ENCODE data around the gene LCP1.

LCP1 gene

GRCh38 chr13:46210362-46211083 lies 28.5 kb upstream of the LCP1 start:
- H3K4me1 ChIP-seq (ENCODE audit: control insufficient read depth, low read length), result peaks cover 15% of the 10 kb centered on the region
- no peaks in the 10 kb centered on the region for H3F3A ChIP-seq (ENCODE audit: control insufficient read depth, insufficient read depth)
- no peaks in the 10 kb centered on the region for H3K9me2 ChIP-seq (replicated peaks; ENCODE audit: control insufficient read depth, low read length)
- peaks cover 35% of the 10 kb centered on the region for H3K27me3 ChIP-seq (ENCODE audit: control insufficient read depth, low read length)
- H4K20me1 ChIP-seq (ENCODE audit: control insufficient read depth, insufficient read depth, low read depth, low read length), result no peaks in the 10 kb centered on the region
- TF ChIP-seq EZH2phosphoT487 (IDR thresholded peaks at IDR 0.05; ENCODE audit: borderline replicate concordance, low read length) (no peak; the same call in 1 of the 2 replicates), CTCF (IDR thresholded peaks at IDR 0.05; ENCODE audit: low read depth, low read length, poor library complexity, severe bottlenecking) (no peak)
- peak overlapping the region; percentile 85; the same call in 1 of the 2 replicates for H3K4me2 ChIP-seq (ENCODE audit: low read length)
- H3K79me2 ChIP-seq (ENCODE audit: control insufficient read depth, low read length), result no peaks in the 10 kb centered on the region
- no peak overlapping the region for H3K4me3 ChIP-seq (ENCODE audit: low read length)
- H3K9me3 ChIP-seq (ENCODE audit: control insufficient read depth, insufficient read depth, low read length), result no peaks in the 10 kb centered on the region
- no peak overlapping the region for H3K27ac ChIP-seq (ENCODE audit: low read depth, low read length)
- H3K36me3 ChIP-seq (ENCODE audit: control insufficient read depth, low read length), result no peaks in the 10 kb centered on the region

GRCh38 chr13:46207828-46208227 lies 25.9 kb upstream of the LCP1 start:
- Histone ChIP-seq H3K9me3 (ENCODE audit: control insufficient read depth, insufficient read depth, low read length) (no peaks in the 10 kb centered on the region), H4K20me1 (ENCODE audit: control insufficient read depth, insufficient read depth, low read depth, low read length) (no peaks in the 10 kb centered on the region), H3K36me3 (ENCODE audit: control insufficient read depth, low read length) (no peaks in the 10 kb centered on the region), H3K9me2 (replicated peaks; ENCODE audit: control insufficient read depth, low read length) (no peaks in the 10 kb centered on the region), H3F3A (ENCODE audit: control insufficient read depth, insufficient read depth) (no peaks in the 10 kb centered on the region), H3K27ac (ENCODE audit: low read depth, low read length) (no peak overlapping the region), H3K4me1 (ENCODE audit: control insufficient read depth, low read length) (peaks cover 16% of the 10 kb centered on the region), H3K4me3 (ENCODE audit: low read length) (no peak overlapping the region), H3K79me2 (ENCODE audit: control insufficient read depth, low read length) (no peaks in the 10 kb centered on the region), H3K4me2 (ENCODE audit: low read length) (no peak overlapping the region), H3K27me3 (ENCODE audit: control insufficient read depth, low read length) (peaks cover 35% of the 10 kb centered on the region)
- TF ChIP-seq EZH2phosphoT487 (IDR thresholded peaks at IDR 0.05; ENCODE audit: borderline replicate concordance, low read length) (no peak), CTCF (IDR thresholded peaks at IDR 0.05; ENCODE audit: low read depth, low read length, poor library complexity, severe bottlenecking) (no peak)

GRCh38 chr13:46206143-46206542 lies 24.2 kb upstream of the LCP1 start:
- H3K27me3 ChIP-seq (ENCODE audit: control insufficient read depth, low read length), result peaks cover 22% of the 10 kb centered on the region
- peaks cover 15% of the 10 kb centered on the region for H3K4me1 ChIP-seq (ENCODE audit: control insufficient read depth, low read length)
- H3K27ac ChIP-seq (ENCODE audit: low read depth, low read length), result no peak overlapping the region
- H3K9me2 ChIP-seq (replicated peaks; ENCODE audit: control insufficient read depth, low read length), result no peaks in the 10 kb centered on the region
- no peaks in the 10 kb centered on the region for H3F3A ChIP-seq (ENCODE audit: control insufficient read depth, insufficient read depth)
- H3K9me3 ChIP-seq (ENCODE audit: control insufficient read depth, insufficient read depth, low read length), result no peaks in the 10 kb centered on the region
- no peak for TF ChIP-seq EZH2phosphoT487 (IDR thresholded peaks at IDR 0.05; ENCODE audit: borderline replicate concordance, low read length)
- no peak for TF ChIP-seq CTCF (IDR thresholded peaks at IDR 0.05; ENCODE audit: low read depth, low read length, poor library complexity, severe bottlenecking)
- no peaks in the 10 kb centered on the region for H3K79me2 ChIP-seq (ENCODE audit: control insufficient read depth, low read length)
- H3K4me3 ChIP-seq (ENCODE audit: low read length), result no peak overlapping the region
- no peaks in the 10 kb centered on the region for H3K36me3 ChIP-seq (ENCODE audit: control insufficient read depth, low read length)
- no peak overlapping the region for H3K4me2 ChIP-seq (ENCODE audit: low read length)
- no peaks in the 10 kb centered on the region for H4K20me1 ChIP-seq (ENCODE audit: control insufficient read depth, insufficient read depth, low read depth, low read length)

All from DOHH2 (cell line).